ENCODE measurements around the gene KLHL40. TPM values are rescaled to one million over a fixed set of nuclear protein-coding genes. Genes with fewer than 3 reads are reported as not detected.

The KLHL40 gene
- total and polyA plus RNA-seq, 9 donors: not detected

DNA sequence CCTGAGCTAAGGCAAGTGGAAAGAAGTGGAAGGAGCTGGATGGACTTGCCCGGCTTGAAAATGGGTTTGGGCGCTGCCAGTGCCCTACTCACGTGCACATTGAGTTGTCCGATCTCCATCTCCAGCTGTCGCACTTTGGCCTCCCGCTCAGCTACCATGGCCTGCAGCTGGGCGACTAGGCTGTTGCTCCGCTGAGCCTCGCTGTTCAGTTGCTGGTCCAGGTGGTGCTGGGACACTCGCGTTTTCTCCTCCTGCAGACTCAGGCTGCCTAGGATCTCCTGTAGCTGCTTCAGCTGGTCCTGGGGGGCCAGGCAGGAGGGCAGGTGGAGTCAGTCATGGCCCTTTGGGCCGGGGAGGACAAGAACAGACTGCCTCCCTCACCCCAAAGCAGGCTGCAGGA lies 50.3 kb downstream of the KLHL40 start:
- 90 to 94% (median 91%) methylated on average over 12 of the region's 12 CpGs for WGBS, 3 donors
- H3K9me3 ChIP-seq: no peaks in the 10 kb centered on the region
- no peak overlapping the region for H3K4me3 ChIP-seq
- intact Hi-C loops (cut with DNase I): no loop called here
- no peaks in the 10 kb centered on the region for H3K36me3 ChIP-seq
- no peaks in the 10 kb centered on the region for H3K4me1 ChIP-seq (ENCODE audit: insufficient read depth)
- TF ChIP-seq POLR2A (IDR thresholded peaks at IDR 0.05) (no peak), EP300 (IDR thresholded peaks at IDR 0.05) (no peak)
- TF ChIP-seq, protein P1, sequence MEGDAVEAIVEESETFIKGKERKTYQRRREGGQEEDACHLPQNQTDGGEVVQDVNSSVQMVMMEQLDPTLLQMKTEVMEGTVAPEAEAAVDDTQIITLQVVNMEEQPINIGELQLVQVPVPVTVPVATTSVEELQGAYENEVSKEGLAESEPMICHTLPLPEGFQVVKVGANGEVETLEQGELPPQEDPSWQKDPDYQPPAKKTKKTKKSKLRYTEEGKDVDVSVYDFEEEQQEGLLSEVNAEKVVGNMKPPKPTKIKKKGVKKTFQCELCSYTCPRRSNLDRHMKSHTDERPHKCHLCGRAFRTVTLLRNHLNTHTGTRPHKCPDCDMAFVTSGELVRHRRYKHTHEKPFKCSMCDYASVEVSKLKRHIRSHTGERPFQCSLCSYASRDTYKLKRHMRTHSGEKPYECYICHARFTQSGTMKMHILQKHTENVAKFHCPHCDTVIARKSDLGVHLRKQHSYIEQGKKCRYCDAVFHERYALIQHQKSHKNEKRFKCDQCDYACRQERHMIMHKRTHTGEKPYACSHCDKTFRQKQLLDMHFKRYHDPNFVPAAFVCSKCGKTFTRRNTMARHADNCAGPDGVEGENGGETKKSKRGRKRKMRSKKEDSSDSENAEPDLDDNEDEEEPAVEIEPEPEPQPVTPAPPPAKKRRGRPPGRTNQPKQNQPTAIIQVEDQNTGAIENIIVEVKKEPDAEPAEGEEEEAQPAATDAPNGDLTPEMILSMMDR (IDR thresholded peaks at IDR 0.05): no peak
- no peaks in the 10 kb centered on the region for H3K27me3 ChIP-seq
- no peak overlapping the region for H3K27ac ChIP-seq
- peak in 1 of 5 donors; percentile 3 for DNase-seq

GRCh38 chr3:42736081-42736480 lies 50.7 kb downstream of the KLHL40 start:
- no peaks in the 10 kb centered on the region for H3K27me3 ChIP-seq
- no peaks in the 10 kb centered on the region for H3K36me3 ChIP-seq
- no peaks in the 10 kb centered on the region for H3K4me1 ChIP-seq (ENCODE audit: insufficient read depth)
- H3K27ac ChIP-seq: no peak overlapping the region
- DNase-seq: peak in 1 of 5 donors; percentile 10
- WGBS, 3 donors: 20 to 25% (median 25%) methylated on average over 1 of the region's 1 CpG
- no peak overlapping the region for H3K4me3 ChIP-seq
- intact Hi-C loops (cut with DNase I): no loop called here
- H3K9me3 ChIP-seq: no peaks in the 10 kb centered on the region
- TF ChIP-seq POLR2A (IDR thresholded peaks at IDR 0.05) (no peak), EP300 (IDR thresholded peaks at IDR 0.05) (no peak)
- TF ChIP-seq, protein P1 (IDR thresholded peaks at IDR 0.05): no peak

GRCh38 chr3:42736531-42736930 lies 51.2 kb downstream of the KLHL40 start:
- Histone ChIP-seq H3K27me3 (no peaks in the 10 kb centered on the region), H3K27ac (no peak overlapping the region), H3K4me1 (ENCODE audit: insufficient read depth) (no peaks in the 10 kb centered on the region), H3K4me3 (no peak overlapping the region), H3K9me3 (no peaks in the 10 kb centered on the region), H3K36me3 (no peaks in the 10 kb centered on the region)
- WGBS, 3 donors: 79 to 90% (median 85%) methylated on average over 6 of the region's 6 CpGs
- TF ChIP-seq POLR2A (IDR thresholded peaks at IDR 0.05) (no peak), EP300 (IDR thresholded peaks at IDR 0.05) (no peak)
- TF ChIP-seq, protein P1 (IDR thresholded peaks at IDR 0.05): no peak
- intact Hi-C loops (cut with DNase I): no loop called here
- peak in 1 of 5 donors; percentile 7 for DNase-seq

DNA sequence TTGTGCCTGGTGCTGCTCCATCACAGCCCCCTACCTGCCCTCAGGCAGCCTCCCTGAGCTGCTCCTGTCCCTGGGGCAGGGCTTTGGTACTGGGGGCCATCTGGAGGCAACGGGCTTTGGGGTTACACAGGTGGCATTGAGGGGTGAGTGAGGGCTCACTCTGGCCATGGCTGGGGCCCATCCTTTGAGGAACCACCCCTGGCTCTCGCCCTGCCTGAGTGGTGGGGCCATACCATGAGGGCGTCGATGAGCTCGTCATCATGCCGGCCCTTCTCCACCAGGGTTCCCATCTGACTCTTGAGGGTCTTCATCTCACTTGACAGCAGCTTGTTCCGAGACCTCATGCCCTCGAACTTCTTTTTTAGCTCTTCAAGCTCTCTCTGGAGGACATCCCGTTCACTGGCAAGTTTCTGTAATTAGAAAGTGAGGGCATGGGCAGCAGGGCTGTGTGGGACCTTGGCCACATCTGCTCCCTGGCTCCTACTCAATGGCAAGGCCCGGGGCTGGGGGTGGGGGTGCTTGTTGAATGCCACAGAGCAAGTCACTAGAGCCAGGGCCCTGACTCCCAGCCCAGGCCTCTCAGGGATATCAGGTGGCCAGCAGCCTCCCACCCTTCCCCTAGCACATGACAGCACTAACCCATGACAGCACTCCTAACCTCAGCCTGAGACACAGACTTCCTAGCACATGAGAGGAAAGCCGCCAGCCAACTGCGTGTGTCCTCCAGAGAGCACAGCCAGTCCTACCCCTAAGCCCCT lies 54.2 kb downstream of the KLHL40 start:
- H3K4me1 ChIP-seq (ENCODE audit: insufficient read depth): no peaks in the 10 kb centered on the region
- WGBS, 3 donors: 83 to 89% (median 85%) methylated on average over 12 of the region's 12 CpGs

More for the DNA sequence above, 54.2 kb downstream of the KLHL40 start:
- Histone ChIP-seq H3K4me3 (no peak overlapping the region), H3K27me3 (no peaks in the 10 kb centered on the region), H3K27ac (no peak overlapping the region), H3K36me3 (no peaks in the 10 kb centered on the region), H3K9me3 (no peaks in the 10 kb centered on the region)
- intact Hi-C loops (cut with DNase I): loop anchor here in 2 of 4 donors (10.0 kb wide), 2 partner anchors 85 to 155 kb away; partner anchors contain the start of genes SEC22C (in 1 of the 2) and ZBTB47 (in 1 of the 2)
- DNase-seq: no peak
- TF ChIP-seq, protein P1 (IDR thresholded peaks at IDR 0.05): no peak
- TF ChIP-seq POLR2A (IDR thresholded peaks at IDR 0.05) (no peak), EP300 (IDR thresholded peaks at IDR 0.05) (no peak)
